ENCODE results near the gene MSL3. TPM values are rescaled to one million over a fixed set of nuclear protein-coding genes. Genes with fewer than 3 reads are reported as not detected.

The MSL3 gene
- total RNA-seq, 4 donors from 2014 or later, result 16.2 to 26.9 (median 22.4) TPM

DNA sequence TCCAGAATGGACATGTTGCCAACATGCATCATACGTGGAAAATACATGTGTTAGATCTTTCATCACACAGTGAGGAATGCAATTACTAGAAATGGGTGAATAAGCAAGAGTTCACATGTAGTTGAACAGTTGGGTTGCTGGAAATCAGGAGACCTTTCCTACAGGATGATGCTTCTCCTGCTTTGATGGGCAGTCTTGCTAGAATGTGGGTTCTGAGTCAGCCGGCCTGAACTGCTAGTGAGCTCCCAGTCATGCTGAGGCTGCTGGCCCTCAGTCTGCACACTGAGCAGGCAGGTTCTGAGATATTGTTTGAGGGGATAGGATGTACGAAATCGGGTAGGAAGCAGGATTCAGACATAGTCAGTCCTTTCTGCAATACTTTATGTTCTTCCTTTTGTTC, 20.2 kb downstream of the MSL3 start:
- ATAC-seq, result no peak

DNA sequence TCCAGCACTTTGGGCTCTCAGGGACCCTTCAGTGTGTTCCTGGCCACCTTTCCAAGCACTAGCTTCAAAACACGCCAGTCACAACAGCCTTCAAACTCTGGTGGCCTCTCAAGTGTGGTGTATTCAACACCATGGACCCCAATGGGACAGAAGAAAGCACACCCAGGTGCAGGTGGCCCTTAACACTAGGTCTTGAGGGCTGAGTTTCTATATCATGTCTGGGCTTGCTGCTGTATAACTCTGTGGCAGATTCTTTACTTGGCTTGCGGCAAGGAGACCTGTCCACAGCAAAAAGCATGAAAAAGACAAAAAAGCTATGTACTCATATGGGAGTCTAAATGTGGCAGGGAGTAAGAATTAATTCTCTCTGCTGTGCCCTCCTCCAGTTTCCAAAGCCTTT, 23.1 kb downstream of the MSL3 start:
- Histone ChIP-seq H3K27me3 (no peaks in the 10 kb centered on the region), H3K27ac (no peak overlapping the region), H3K4me3 (no peak overlapping the region), H3K4me1 (no peaks in the 10 kb centered on the region), H3K36me3 (peaks cover 0 to 6% of the 10 kb centered on the region in 2 donors), H3K9me3 (no peaks in the 10 kb centered on the region)
- WGBS, 2 donors (ENCODE audit: low coverage in 1 of 2), result 100% methylated on average over 1 of the region's 2 CpGs
- ATAC-seq, result no peak
- TF ChIP-seq POLR2AphosphoS5 (IDR thresholded peaks at IDR 0.05), result no peak
- TF ChIP-seq, protein P1, sequence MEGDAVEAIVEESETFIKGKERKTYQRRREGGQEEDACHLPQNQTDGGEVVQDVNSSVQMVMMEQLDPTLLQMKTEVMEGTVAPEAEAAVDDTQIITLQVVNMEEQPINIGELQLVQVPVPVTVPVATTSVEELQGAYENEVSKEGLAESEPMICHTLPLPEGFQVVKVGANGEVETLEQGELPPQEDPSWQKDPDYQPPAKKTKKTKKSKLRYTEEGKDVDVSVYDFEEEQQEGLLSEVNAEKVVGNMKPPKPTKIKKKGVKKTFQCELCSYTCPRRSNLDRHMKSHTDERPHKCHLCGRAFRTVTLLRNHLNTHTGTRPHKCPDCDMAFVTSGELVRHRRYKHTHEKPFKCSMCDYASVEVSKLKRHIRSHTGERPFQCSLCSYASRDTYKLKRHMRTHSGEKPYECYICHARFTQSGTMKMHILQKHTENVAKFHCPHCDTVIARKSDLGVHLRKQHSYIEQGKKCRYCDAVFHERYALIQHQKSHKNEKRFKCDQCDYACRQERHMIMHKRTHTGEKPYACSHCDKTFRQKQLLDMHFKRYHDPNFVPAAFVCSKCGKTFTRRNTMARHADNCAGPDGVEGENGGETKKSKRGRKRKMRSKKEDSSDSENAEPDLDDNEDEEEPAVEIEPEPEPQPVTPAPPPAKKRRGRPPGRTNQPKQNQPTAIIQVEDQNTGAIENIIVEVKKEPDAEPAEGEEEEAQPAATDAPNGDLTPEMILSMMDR (IDR thresholded peaks at IDR 0.05), result no peak
- no peak for TF ChIP-seq POLR2A (IDR thresholded peaks at IDR 0.05)
- TF ChIP-seq EP300 (IDR thresholded peaks at IDR 0.05), result no peak

More for the DNA sequence above, 20.2 kb downstream of the MSL3 start:
- no peaks in the 10 kb centered on the region for H3K27me3 ChIP-seq
- H3K4me1 ChIP-seq, result no peaks in the 10 kb centered on the region
- no peak for TF ChIP-seq EP300 (IDR thresholded peaks at IDR 0.05)
- no peak for TF ChIP-seq POLR2AphosphoS5 (IDR thresholded peaks at IDR 0.05)
- TF ChIP-seq, protein P1 (IDR thresholded peaks at IDR 0.05), result no peak
- TF ChIP-seq POLR2A (IDR thresholded peaks at IDR 0.05), result no peak
- H3K27ac ChIP-seq, result no peak overlapping the region
- WGBS, 2 donors (ENCODE audit: low coverage in 1 of 2), result 59 to 100% methylated on average over 2 of the region's 4 CpGs
- no peaks in the 10 kb centered on the region for H3K9me3 ChIP-seq
- no peak overlapping the region for H3K4me3 ChIP-seq
- peaks cover 0 to 19% of the 10 kb centered on the region in 2 donors for H3K36me3 ChIP-seq

DNA sequence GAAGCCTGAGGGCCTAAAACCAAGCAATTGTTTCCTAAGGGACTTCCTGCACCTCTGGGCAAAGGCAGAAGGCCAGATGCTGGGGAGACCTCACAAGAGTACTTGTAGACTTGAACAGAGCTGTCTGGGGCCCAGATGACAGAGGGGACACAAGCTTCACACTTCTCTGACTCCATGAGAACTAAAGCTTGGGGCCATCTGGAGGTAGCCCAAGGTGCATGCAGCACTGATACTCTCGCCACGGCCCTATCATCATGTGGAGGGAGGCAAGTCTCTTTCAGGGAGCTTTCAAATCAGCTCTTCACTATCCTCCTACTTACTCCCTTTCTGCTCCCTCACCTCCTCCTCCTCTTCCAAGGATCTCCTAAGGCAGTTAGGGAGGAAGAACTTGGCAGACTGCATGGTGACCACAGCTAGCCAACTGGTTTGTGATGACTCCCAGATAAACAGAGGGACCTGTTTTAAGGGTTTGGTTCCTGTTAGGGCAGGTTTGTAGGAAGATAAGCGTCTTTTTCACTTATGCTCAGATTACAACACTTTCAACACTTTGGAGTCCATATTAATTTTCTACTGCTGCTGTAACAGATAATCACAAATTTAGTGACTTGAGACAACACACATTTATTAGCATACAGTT, 23.8 kb downstream of the MSL3 start:
- ATAC-seq, result no peak
- H3K4me3 ChIP-seq, result no peak overlapping the region
- WGBS, 2 donors (ENCODE audit: low coverage in 1 of 2), result 83 to 94% methylated on average over 2 of the region's 3 CpGs

DNA sequence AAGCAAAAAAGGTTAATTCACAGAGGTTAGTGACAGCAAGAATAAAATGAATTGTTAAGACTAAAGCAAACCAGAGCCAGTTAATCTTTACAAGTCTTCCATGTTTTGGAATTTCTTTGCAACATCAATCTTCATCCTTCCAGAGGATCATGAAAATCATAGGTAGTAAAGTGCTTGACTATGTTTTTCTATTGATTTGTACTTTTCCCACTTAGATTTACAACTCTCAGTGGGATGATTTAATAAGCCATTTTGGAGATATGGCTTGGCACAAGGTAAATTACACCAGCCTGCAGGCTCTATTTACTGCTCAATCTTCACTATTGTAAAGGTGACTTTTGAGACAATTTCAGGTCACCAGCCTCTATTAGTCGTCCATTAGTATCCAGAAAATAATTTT, 26.5 kb downstream of the MSL3 start:
- no peaks in the 10 kb centered on the region for H3K36me3 ChIP-seq
- WGBS, 2 donors (ENCODE audit: low coverage in 1 of 2), result 40% methylated on average over 1 of the region's 1 CpG; no CpG with 5 or more reads in 1 of the 2 donors
- no peak overlapping the region for H3K27ac ChIP-seq
- TF ChIP-seq POLR2A (IDR thresholded peaks at IDR 0.05), result no peak
- TF ChIP-seq EP300 (IDR thresholded peaks at IDR 0.05), result no peak
- no peak for TF ChIP-seq POLR2AphosphoS5 (IDR thresholded peaks at IDR 0.05)
- TF ChIP-seq, protein P1 (IDR thresholded peaks at IDR 0.05), result no peak
- H3K27me3 ChIP-seq, result no peaks in the 10 kb centered on the region
- no peak for ATAC-seq
- no peaks in the 10 kb centered on the region for H3K9me3 ChIP-seq
- H3K4me3 ChIP-seq, result no peak overlapping the region
- H3K4me1 ChIP-seq, result no peaks in the 10 kb centered on the region

More for the DNA sequence above, 23.8 kb downstream of the MSL3 start:
- Histone ChIP-seq H3K36me3 (no peaks in the 10 kb centered on the region), H3K9me3 (no peaks in the 10 kb centered on the region), H3K27me3 (no peaks in the 10 kb centered on the region), H3K27ac (no peak overlapping the region), H3K4me1 (no peaks in the 10 kb centered on the region)
- no peak for TF ChIP-seq POLR2A (IDR thresholded peaks at IDR 0.05)
- TF ChIP-seq, protein P1 (IDR thresholded peaks at IDR 0.05), result no peak
- TF ChIP-seq EP300 (IDR thresholded peaks at IDR 0.05), result no peak
- no peak for TF ChIP-seq POLR2AphosphoS5 (IDR thresholded peaks at IDR 0.05)

DNA sequence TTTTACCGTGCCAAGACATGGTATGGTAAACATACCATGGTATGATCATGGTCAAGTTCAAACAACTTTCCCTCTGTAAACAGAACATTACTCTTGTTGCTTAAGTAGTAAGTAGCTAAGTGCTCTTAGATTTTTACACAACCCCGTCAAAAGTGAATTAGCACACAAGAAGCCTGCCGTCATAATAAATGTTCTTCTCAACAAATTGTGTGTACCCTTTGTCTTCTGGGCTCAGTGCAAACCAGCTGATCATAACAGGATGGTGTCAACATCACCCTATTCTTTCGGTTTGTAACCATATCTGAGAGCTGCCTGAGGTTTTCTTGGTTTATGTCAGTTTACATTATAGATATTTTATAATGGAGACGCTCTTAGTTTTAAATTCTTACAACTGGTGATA, 28.8 kb downstream of the MSL3 start:
- peak overlapping the region; percentile 24 to 34 for H3K4me3 ChIP-seq
- ATAC-seq, result no peak
- WGBS, 2 donors (ENCODE audit: low coverage in 1 of 2), result 27 to 43% methylated on average over 5 of the region's 5 CpGs
- no peaks in the 10 kb centered on the region for H3K27me3 ChIP-seq
- no peak overlapping the region for H3K27ac ChIP-seq
- H3K4me1 ChIP-seq, result no peaks in the 10 kb centered on the region
- H3K36me3 ChIP-seq, result no peaks in the 10 kb centered on the region
- TF ChIP-seq, protein P1 (IDR thresholded peaks at IDR 0.05), result no peak
- no peak for TF ChIP-seq POLR2A (IDR thresholded peaks at IDR 0.05)
- no peak for TF ChIP-seq POLR2AphosphoS5 (IDR thresholded peaks at IDR 0.05)
- TF ChIP-seq EP300 (IDR thresholded peaks at IDR 0.05), result no peak
- no peaks in the 10 kb centered on the region for H3K9me3 ChIP-seq

Measured in gastroesophageal sphincter (tissue), 4 donors.